PFSK-1 (cell line): Measurements from ENCODE around the gene MKRN2.

Experiments used
- FOXP2 ChIP-seq: optimal IDR thresholded peaks from 2 replicates; pipeline ENCODE3; 2011; ENCODE audit warnings: borderline replicate concordance, control low read depth, inconsistent platforms; ENCODE audit not compliant: insufficient read depth; ENCODE audit errors: extremely low read length, extremely low read depth
- POLR2AphosphoS5 ChIP-seq: IDR thresholded peaks from 2 replicates; pipeline ENCODE4 v1.6.1; 2012; ENCODE audit warnings: low read depth, mild to moderate bottlenecking, control low read depth, low read length, moderate library complexity
- SIN3A ChIP-seq: IDR thresholded peaks from 2 replicates; pipeline ENCODE4 v1.6.1; 2012; ENCODE audit warnings: mild to moderate bottlenecking, low read length, moderate library complexity, borderline replicate concordance; ENCODE audit not compliant: insufficient read depth
- TAF1 ChIP-seq: IDR thresholded peaks from 2 replicates; pipeline ENCODE4 v1.6.1; 2012; ENCODE audit warnings: low read length, control low read depth, borderline replicate concordance; ENCODE audit not compliant: insufficient read depth
- TF ChIP-seq, protein P1 (sequence below), 2 experiments: IDR thresholded peaks; 2 replicates each; pipeline versions ENCODE4 v1.6.1 to v1.8.0; 2011 to 2012; ENCODE audit warnings: low read depth in 2 of 2, low read length in 2 of 2, control low read depth in 1 of 2, inconsistent platforms in 1 of 2, mild to moderate bottlenecking in 1 of 2, moderate library complexity in 1 of 2; ENCODE audit not compliant: insufficient read depth in 1 of 2

Gene MKRN2

DNA sequence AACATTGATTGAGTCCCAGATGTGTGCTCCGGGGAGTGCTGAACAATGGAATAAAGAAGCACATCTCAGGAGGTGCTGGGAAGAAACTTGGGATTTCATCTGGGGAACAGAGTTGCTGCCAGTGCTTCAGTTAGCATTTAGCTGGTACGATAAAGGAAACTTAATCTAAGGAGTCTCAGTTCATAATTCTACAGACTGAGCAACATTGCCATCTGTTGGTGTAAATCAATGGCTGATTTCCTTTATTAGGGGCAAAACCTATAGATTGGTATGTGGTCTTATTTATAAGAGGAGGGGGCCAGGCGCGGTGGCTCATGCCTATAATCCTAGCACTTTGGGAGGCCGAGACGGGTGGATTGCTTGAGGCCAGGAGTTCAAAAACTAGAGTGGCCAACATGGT lies 20.5 kb upstream of the MKRN2 start:
- TF ChIP-seq, protein P1, sequence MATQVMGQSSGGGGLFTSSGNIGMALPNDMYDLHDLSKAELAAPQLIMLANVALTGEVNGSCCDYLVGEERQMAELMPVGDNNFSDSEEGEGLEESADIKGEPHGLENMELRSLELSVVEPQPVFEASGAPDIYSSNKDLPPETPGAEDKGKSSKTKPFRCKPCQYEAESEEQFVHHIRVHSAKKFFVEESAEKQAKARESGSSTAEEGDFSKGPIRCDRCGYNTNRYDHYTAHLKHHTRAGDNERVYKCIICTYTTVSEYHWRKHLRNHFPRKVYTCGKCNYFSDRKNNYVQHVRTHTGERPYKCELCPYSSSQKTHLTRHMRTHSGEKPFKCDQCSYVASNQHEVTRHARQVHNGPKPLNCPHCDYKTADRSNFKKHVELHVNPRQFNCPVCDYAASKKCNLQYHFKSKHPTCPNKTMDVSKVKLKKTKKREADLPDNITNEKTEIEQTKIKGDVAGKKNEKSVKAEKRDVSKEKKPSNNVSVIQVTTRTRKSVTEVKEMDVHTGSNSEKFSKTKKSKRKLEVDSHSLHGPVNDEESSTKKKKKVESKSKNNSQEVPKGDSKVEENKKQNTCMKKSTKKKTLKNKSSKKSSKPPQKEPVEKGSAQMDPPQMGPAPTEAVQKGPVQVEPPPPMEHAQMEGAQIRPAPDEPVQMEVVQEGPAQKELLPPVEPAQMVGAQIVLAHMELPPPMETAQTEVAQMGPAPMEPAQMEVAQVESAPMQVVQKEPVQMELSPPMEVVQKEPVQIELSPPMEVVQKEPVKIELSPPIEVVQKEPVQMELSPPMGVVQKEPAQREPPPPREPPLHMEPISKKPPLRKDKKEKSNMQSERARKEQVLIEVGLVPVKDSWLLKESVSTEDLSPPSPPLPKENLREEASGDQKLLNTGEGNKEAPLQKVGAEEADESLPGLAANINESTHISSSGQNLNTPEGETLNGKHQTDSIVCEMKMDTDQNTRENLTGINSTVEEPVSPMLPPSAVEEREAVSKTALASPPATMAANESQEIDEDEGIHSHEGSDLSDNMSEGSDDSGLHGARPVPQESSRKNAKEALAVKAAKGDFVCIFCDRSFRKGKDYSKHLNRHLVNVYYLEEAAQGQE (IDR thresholded peaks at IDR 0.05; ENCODE audit: insufficient read depth in 1 of 2, low read depth in 2 of 2, low read length in 2 of 2) = no peak
- TF ChIP-seq SIN3A = no peak
- TF ChIP-seq FOXP2 = no peak
- no peak for TF ChIP-seq POLR2AphosphoS5
- TF ChIP-seq TAF1 = no peak

DNA sequence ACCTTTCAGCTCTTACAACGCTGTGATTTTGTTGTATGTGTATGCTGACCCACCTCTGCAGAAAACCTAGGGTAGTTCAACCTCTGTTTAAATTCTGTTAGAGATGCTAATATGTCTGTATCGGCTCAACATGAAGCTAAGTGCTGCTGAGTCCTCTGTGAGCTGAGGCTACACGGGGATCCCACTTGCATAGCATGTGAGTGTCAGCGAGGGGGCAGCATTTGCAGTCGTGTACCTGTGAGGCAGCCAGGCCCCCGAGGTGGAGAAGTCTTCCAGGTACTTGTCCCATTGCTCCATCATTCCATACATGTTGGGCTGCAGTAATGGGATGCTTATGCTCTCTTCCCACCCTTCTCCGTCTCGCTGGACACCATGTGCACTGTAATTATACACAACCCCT lies 15.3 kb upstream of the MKRN2 start:
- TF ChIP-seq, protein P1 (IDR thresholded peaks at IDR 0.05; ENCODE audit: insufficient read depth in 1 of 2, low read depth in 2 of 2, low read length in 2 of 2) = no peak
- TF ChIP-seq SIN3A = no peak
- no peak for TF ChIP-seq TAF1
- no peak for TF ChIP-seq FOXP2
- TF ChIP-seq POLR2AphosphoS5 = no peak

DNA sequence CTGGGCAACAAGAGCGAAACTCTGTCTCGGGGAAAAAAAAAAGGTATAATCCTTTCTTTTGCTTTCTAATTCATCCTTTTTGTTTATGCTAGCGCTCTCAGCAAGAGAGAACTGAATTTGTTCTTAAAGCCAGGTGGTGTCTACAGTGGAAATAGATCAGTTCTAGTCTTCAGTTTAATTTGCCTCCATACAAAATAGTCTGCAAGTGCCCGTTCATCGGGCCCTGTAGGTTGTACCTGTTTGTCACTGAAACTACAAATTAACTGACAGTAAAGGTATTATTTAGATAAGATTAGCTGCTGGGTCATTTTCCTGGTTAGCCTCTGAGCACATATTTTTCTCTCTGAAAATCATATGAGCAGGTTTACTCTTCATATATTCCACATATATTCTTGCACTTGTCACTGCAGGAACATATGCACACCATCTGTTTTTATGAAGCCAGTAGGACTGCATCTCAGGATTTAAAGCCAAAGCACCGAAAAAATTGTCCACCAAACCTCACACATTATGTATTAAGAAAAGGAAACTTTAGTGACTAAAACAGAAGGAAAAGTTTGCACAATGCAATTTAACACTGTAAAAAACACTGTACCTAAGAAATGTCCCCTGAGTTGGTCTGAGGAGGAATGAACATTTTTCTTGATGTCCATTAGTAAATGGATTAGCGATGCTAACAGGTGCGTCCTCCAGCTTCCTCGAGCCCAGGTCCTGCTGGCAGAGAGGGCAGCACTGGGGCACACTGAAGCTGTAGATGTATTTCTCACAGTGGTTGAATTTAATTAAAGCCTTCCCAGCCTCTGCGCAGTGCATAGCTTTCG lies 12.0 kb upstream of the MKRN2 start:
- TF ChIP-seq POLR2AphosphoS5 (no peak), SIN3A (no peak), TAF1 (no peak), FOXP2 (no peak)
- TF ChIP-seq, protein P1 (IDR thresholded peaks at IDR 0.05; ENCODE audit: insufficient read depth in 1 of 2, low read depth in 2 of 2, low read length in 2 of 2) = no peak

DNA sequence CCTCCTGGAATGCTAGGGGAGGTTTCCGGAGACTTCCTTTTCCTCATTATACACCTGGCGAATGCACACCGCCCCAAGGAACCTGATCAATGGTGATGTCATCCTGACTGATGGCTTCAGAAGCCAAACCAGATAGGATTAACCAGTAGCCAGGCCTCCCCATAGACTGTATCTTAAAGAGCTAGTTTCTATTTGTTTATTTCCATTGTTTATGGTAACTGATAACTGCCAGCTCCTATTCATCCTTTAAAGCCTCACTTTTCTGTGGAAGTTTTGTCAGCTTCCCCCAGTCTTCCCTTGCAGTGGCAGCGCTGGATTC lies 11.5 kb upstream of the MKRN2 start, which contains the start of gene MKRN2OS:
Gene MKRN2OS (minus strand): TSS at position 27 of the 319 bp plus-strand sequence. CDS start 35 bp downstream, outside the sequence.
- TF ChIP-seq SIN3A (no peak), TAF1 (no peak), POLR2AphosphoS5 (no peak), FOXP2 (no peak)
- TF ChIP-seq, protein P1 (IDR thresholded peaks at IDR 0.05; ENCODE audit: insufficient read depth in 1 of 2, low read depth in 2 of 2, low read length in 2 of 2) = no peak
